ENCODE measurements around the gene GGNBP2. TPM values are rescaled to one million over a fixed set of nuclear protein-coding genes. Genes with fewer than 3 reads are reported as not detected.
A peak's percentile ranks its signal among the peaks of the same experiment; 100 is the strongest.

Gene GGNBP2
- total RNA-seq, 1 donor = 61.9 TPM

DNA sequence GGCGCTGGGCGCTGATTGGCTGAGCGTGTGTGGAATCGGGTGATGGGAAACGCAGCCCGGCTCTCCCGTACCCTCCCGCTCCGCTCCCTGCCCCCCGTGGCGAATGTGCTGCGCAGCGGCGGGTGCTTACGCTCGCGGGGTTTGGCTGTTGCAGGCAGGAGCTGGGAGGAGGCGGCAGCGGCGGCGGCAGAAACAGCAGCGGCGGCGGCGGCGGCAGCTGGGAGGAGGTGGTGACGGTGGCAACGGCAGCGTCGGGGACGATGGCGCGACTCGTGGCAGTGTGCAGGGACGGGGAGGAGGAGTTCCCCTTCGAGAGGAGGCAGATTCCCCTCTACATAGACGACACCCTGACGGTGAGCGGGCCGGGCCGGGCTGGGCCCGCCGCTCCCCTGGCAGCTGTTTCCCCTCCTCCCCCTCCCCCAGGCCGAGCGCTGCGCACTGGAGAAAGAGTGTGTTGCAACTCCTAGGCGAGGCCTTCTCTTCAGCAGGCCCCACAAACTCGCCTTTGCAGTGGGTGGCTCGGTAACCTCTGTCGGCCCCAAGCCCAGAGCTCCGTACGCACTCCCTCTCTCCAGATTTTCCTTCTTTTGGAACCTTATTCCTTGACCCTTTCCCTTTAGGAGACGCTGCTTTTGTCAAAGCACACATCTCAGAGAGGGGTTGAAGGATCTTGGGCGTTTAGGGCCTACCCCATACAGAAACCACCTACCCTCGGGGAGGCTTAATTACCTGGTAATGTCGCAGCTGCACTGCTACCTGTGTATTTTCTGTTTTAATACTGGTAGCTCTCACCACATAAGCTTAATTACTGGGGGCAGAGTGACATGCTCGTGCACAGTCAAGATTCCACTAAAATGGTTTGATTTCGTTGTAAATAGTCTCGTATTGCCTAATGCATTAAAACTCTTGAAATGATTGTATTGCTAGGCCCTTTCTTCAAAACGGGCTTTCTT, 1.0 kb downstream of the GGNBP2 start:
- Histone ChIP-seq H3K36me3 (ENCODE audit: insufficient read depth, low read length) (peaks cover 3% of the 10 kb centered on the region), H3K27me3 (ENCODE audit: insufficient read depth, low read length) (no peaks in the 10 kb centered on the region), H3K4me3 (ENCODE audit: insufficient read depth, low read length) (peak overlapping the region; percentile 96), H4K20me1 (ENCODE audit: insufficient read depth, low read length) (peaks cover 42% of the 10 kb centered on the region), H3K4me1 (ENCODE audit: insufficient read depth, low read length) (peaks cover 14% of the 10 kb centered on the region), H3K9me3 (ENCODE audit: low read depth, low read length) (no peaks in the 10 kb centered on the region), H3K27ac (ENCODE audit: low read depth, low read length) (peak overlapping the region; percentile 87), H3K4me2 (ENCODE audit: insufficient read depth, low read length) (peak overlapping the region; percentile 93), H2AFZ (ENCODE audit: low read length) (peak overlapping the region; percentile 58), H3K79me2 (ENCODE audit: insufficient read depth, low read length) (peaks cover 80% of the 10 kb centered on the region)
- DNase-seq (ENCODE audit: insufficient read length, low spot score, missing footprints) = peak; percentile 98
- TF ChIP-seq, protein P1, sequence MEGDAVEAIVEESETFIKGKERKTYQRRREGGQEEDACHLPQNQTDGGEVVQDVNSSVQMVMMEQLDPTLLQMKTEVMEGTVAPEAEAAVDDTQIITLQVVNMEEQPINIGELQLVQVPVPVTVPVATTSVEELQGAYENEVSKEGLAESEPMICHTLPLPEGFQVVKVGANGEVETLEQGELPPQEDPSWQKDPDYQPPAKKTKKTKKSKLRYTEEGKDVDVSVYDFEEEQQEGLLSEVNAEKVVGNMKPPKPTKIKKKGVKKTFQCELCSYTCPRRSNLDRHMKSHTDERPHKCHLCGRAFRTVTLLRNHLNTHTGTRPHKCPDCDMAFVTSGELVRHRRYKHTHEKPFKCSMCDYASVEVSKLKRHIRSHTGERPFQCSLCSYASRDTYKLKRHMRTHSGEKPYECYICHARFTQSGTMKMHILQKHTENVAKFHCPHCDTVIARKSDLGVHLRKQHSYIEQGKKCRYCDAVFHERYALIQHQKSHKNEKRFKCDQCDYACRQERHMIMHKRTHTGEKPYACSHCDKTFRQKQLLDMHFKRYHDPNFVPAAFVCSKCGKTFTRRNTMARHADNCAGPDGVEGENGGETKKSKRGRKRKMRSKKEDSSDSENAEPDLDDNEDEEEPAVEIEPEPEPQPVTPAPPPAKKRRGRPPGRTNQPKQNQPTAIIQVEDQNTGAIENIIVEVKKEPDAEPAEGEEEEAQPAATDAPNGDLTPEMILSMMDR (IDR thresholded peaks at IDR 0.05; ENCODE audit: extremely low read depth, low read depth, low read length) = no peak

DNA sequence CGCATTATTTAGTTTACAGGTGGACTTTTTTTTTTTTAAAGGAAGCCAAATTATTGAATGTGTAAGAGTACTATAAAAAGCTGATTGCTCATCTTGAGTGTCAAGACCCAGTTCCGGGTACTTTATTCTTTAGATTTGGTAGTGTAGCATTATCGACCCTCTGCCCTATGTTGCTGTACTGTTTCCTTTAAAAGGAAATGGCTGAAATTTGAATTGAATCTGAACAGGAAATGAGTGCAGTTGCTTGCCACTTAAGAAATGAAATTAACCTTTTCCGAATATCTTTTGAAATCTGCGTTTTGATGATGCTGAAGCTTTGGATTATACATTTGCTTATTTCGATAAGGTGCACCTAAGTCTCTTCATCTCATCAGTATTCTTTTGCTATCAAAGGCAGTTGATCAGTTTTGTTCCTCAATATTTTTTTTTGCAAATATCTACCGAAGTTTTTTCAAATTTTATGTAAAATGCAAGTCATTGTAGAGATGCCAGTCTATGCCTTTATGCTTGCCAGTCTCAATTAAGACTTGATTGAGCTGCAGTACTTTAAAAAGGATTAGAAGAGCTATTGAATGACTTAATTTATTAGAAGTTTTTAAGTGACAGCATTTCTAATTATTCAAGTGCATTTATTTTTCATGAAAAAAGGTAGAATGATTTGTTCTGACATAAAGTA, 1.8 kb downstream of the GGNBP2 start:
- no peaks in the 10 kb centered on the region for H3K27me3 ChIP-seq (ENCODE audit: insufficient read depth, low read length)
- peaks cover 82% of the 10 kb centered on the region for H3K79me2 ChIP-seq (ENCODE audit: insufficient read depth, low read length)
- peaks cover 45% of the 10 kb centered on the region for H4K20me1 ChIP-seq (ENCODE audit: insufficient read depth, low read length)
- TF ChIP-seq, protein P1 (IDR thresholded peaks at IDR 0.05; ENCODE audit: extremely low read depth, low read depth, low read length) = no peak
- H3K4me1 ChIP-seq (ENCODE audit: insufficient read depth, low read length) = peaks cover 14% of the 10 kb centered on the region
- peak overlapping the region; percentile 96 for H3K4me3 ChIP-seq (ENCODE audit: insufficient read depth, low read length)
- peak overlapping the region; percentile 87 for H3K27ac ChIP-seq (ENCODE audit: low read depth, low read length)
- no peaks in the 10 kb centered on the region for H3K9me3 ChIP-seq (ENCODE audit: low read depth, low read length)
- no peak for DNase-seq (ENCODE audit: insufficient read length, low spot score, missing footprints)
- peak overlapping the region; percentile 93 for H3K4me2 ChIP-seq (ENCODE audit: insufficient read depth, low read length)
- peaks cover 3% of the 10 kb centered on the region for H3K36me3 ChIP-seq (ENCODE audit: insufficient read depth, low read length)
- no peak overlapping the region for H2AFZ ChIP-seq (ENCODE audit: low read length)

DNA sequence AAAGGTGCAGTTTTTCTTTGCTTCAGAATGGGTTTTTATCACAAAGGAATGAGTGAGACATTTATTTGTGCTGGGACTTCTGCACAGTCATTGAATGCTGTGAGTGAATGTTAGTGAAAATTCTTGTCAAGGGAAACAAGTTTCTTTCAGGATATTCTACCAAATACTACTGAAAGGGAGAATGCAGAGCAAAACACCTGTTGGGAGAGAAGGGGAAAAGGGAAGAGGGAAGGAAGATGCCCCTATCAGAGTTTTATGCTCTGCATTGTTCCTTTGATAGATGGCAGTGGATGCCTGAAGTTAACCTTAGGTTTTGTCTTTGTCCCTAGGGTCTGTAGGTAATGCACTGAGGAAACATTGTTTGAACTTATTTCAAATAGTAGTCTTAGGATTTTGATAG, 3.1 kb downstream of the GGNBP2 start:
- TF ChIP-seq, protein P1 (IDR thresholded peaks at IDR 0.05; ENCODE audit: extremely low read depth, low read depth, low read length) = no peak
- H3K27ac ChIP-seq (ENCODE audit: low read depth, low read length) = peak overlapping the region; percentile 40
- H3K4me2 ChIP-seq (ENCODE audit: insufficient read depth, low read length) = peak overlapping the region; percentile 93
- H4K20me1 ChIP-seq (ENCODE audit: insufficient read depth, low read length) = peaks cover 55% of the 10 kb centered on the region
- peak overlapping the region; percentile 96 for H3K4me3 ChIP-seq (ENCODE audit: insufficient read depth, low read length)
- H2AFZ ChIP-seq (ENCODE audit: low read length) = no peak overlapping the region
- peaks cover 14% of the 10 kb centered on the region for H3K4me1 ChIP-seq (ENCODE audit: insufficient read depth, low read length)
- H3K79me2 ChIP-seq (ENCODE audit: insufficient read depth, low read length) = peaks cover 88% of the 10 kb centered on the region
- no peak for DNase-seq (ENCODE audit: insufficient read length, low spot score, missing footprints)
- no peaks in the 10 kb centered on the region for H3K27me3 ChIP-seq (ENCODE audit: insufficient read depth, low read length)
- peaks cover 3% of the 10 kb centered on the region for H3K36me3 ChIP-seq (ENCODE audit: insufficient read depth, low read length)
- H3K9me3 ChIP-seq (ENCODE audit: low read depth, low read length) = no peaks in the 10 kb centered on the region
